ENCODE measurements around the gene KPNA1.
A peak's percentile ranks its signal among the peaks of the same experiment; 100 is the strongest.
"Not testable (repeated sequence)": the region's sequence is repeated elsewhere in the genome, so short reads cannot be mapped to it uniquely, and the experiment has no call there.

Gene KPNA1

DNA sequence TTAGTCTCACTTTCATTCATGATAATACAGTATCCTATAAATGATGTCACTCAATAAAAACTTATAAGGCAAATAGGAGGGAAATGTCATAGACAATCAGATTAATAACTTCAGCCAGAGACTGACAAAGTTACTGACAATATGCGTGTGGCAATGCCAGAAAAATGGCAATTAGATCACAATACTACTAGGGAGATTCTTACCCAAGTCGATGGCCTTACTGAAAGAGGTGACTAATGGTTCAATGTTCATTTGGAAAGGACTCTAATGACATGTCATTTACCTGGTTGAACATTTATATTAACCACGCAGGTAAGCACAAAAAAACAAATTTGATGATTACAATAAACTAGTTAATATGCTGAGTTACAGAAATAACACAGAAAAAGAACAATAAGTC lies 52.9 kb downstream of the KPNA1 start:
- TF ChIP-seq, protein P1, sequence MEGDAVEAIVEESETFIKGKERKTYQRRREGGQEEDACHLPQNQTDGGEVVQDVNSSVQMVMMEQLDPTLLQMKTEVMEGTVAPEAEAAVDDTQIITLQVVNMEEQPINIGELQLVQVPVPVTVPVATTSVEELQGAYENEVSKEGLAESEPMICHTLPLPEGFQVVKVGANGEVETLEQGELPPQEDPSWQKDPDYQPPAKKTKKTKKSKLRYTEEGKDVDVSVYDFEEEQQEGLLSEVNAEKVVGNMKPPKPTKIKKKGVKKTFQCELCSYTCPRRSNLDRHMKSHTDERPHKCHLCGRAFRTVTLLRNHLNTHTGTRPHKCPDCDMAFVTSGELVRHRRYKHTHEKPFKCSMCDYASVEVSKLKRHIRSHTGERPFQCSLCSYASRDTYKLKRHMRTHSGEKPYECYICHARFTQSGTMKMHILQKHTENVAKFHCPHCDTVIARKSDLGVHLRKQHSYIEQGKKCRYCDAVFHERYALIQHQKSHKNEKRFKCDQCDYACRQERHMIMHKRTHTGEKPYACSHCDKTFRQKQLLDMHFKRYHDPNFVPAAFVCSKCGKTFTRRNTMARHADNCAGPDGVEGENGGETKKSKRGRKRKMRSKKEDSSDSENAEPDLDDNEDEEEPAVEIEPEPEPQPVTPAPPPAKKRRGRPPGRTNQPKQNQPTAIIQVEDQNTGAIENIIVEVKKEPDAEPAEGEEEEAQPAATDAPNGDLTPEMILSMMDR (IDR thresholded peaks at IDR 0.05; ENCODE audit: extremely low read depth, insufficient read depth, missing control alignments), result no peak
- DNase-seq (ENCODE audit: low spot score), result no peak
- in situ Hi-C loops (cut with MboI; ENCODE audit: low pct_unique_long_range_greater_than_20kb, low sequenced_read_pairs, unreplicated experiment), result no loop called here

DNA sequence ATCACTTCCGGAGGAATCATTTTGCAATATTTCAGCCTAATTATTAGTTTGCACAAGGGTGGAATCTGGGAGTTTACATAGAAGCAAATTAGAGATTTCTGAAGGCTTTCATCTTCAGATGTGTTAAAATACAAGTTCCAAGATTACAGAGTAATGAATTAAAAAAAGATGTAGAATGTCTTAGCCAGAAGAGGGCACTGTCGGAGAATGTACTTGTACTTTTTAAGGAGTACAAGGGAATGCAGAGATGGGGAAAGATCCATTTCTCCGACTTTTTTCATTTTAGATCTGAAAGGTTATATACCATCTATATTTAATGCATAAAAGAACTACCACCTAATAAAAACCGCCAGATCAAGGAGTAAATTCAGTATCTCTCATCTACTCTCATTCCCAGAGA lies 55.7 kb downstream of the KPNA1 start:
- TF ChIP-seq, protein P1 (IDR thresholded peaks at IDR 0.05; ENCODE audit: extremely low read depth, insufficient read depth, missing control alignments), result peak; percentile 51
- in situ Hi-C loops (cut with MboI; ENCODE audit: low pct_unique_long_range_greater_than_20kb, low sequenced_read_pairs, unreplicated experiment), result no loop called here
- DNase-seq (ENCODE audit: low spot score), result no peak

DNA sequence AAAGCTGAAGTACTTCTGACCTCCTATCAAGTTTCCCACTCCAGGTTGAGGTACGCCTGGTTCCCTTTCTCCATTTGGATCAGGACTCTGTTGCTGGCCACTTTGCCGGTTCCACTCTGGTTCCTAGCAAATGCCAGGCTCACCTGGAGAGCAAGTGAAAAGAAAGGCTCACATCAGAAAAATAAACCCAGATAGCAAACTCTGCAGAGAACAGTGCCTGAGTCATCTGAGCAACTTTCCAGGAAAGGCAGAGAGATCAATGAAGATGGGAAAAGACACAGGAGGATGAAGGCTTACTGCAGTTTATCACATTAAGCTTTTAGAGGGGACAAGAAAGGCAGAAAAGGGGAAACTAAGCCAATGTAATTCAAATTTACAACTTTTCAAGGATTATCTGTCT lies 57.0 kb downstream of the KPNA1 start:
- TF ChIP-seq, protein P1 (IDR thresholded peaks at IDR 0.05; ENCODE audit: extremely low read depth, insufficient read depth, missing control alignments), result no peak
- DNase-seq (ENCODE audit: low spot score), result no peak
- in situ Hi-C loops (cut with MboI; ENCODE audit: low pct_unique_long_range_greater_than_20kb, low sequenced_read_pairs, unreplicated experiment), result no loop called here

DNA sequence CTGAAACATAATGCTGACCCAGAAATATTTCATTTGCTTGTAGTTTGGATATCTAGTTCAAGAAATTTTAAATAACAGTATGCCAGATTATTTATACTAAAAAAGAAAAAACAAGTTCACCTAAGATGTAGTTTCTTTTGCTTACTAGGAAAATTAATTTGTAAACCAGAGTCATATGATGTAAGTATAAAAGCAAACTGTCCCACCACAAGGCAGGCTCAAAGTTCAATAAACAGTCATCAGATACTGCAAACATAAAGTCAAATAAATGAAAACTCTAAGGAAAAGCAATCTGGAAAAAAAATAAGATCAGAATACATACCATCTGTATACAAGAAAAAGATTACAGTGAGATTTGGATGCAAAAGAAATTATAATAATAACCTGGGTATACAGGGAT lies 58.7 kb downstream of the KPNA1 start:
- in situ Hi-C loops (cut with MboI; ENCODE audit: low pct_unique_long_range_greater_than_20kb, low sequenced_read_pairs, unreplicated experiment), result no loop called here
- TF ChIP-seq, protein P1 (IDR thresholded peaks at IDR 0.05; ENCODE audit: extremely low read depth, insufficient read depth, missing control alignments), result no peak
- DNase-seq (ENCODE audit: low spot score), result no peak

DNA sequence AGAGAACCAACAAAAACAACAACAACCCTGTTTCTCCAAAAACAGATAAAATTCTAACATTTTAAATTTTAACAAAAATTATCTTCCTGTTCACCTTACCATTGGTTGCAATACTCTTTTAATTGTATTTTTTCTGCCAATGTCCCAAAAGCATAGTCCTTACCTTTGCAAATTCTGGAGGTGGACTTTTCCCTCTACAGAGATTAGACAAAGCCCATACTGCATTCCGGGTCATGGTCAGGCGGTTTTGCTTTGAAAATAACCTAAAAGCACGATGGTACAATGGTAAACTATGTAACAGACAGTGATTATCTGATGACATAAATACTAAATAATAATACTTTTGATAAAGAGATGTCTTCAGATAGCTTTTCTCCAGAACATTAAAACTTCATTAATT lies 63.4 kb downstream of the KPNA1 start:
- in situ Hi-C loops (cut with MboI; ENCODE audit: low pct_unique_long_range_greater_than_20kb, low sequenced_read_pairs, unreplicated experiment), result no loop called here
- no peak for DNase-seq (ENCODE audit: low spot score)
- TF ChIP-seq, protein P1 (IDR thresholded peaks at IDR 0.05; ENCODE audit: extremely low read depth, insufficient read depth, missing control alignments), result no peak

DNA sequence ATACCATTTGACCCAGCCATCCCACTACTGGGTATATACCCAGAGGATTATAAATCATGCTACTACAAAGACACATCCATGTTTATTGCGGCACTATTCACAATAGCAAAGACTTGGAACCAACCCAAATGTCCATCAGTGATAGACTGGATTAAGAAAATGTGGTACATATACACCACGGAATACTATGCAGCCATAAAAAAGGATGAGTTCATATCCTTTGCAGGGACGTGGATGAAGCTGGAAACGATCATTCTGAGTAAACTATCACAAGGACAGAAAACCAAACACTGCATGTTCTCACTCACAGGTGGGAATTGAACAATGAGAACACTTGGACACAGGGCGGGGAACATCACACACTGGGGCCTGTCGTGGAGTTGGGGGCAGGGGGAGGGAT lies 66.5 kb downstream of the KPNA1 start:
- DNase-seq (ENCODE audit: low spot score); in situ Hi-C loops (cut with MboI; ENCODE audit: low pct_unique_long_range_greater_than_20kb, low sequenced_read_pairs, unreplicated experiment): not testable (repeated sequence)

DNA sequence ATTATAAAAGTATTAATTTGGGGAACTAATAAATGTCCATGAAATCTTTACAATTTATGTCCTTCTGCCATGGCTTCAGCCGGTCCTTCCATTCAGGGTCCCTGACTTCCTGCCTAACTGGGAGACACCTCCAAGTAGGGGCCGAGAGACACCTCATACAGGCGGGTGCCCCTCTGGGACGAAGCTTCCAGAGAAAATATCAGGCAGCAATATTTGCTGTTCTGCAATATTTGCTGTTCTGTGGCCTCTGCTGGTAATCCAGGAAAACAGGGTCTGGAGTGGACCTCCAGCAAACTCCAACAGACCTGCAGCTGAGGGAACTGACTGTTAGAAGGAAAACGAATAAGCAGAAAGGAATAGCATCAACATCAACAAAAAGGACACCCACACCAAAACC lies 70.2 kb downstream of the KPNA1 start:
- DNase-seq (ENCODE audit: low spot score); in situ Hi-C loops (cut with MboI; ENCODE audit: low pct_unique_long_range_greater_than_20kb, low sequenced_read_pairs, unreplicated experiment): not testable (repeated sequence)

DNA sequence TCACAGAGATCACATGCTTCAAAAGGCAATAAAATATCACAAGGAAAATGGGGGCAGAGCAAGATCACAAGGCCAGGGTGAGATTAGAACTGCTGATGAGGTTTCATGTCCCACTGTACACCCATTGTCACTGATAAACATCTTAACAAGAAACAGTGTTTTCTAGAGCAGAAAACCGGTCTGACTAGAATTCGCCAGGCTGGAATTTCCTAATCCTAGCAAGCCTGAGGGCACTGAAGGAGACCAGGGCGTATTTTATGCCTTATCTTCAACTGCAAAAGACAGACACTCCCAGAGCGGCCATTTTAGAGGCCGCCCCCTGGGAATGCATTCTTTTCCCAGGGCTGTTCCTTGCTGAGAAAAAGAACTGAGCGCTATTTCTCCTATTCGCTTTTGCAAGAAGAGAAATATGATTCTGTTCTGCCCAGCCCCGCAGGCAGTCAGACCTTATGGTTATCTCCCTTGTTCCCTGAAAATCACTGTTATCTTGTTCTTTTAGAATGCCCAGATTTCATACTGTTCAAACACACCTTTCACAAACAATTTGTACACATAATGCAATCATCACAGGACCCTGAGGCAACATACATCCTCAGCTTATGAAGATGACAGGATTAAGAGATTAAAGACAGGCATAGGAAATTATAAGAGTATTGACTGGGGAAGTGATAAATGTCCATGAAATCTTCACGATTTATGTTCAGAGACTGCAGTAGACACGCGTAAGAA lies 70.8 kb downstream of the KPNA1 start:
- DNase-seq (ENCODE audit: low spot score); in situ Hi-C loops (cut with MboI; ENCODE audit: low pct_unique_long_range_greater_than_20kb, low sequenced_read_pairs, unreplicated experiment): not testable (repeated sequence)
